A549 (cell line): ENCODE data around the gene MED13L.

Source experiments
- CTCF ChIP-seq: fragments of >200 bp; sonication (Bioruptor Twin); formaldehyde crosslinking; IDR thresholded peaks from 3 replicates; pipeline ENCODE4 v1.5.1; 2016
- POLR2A ChIP-seq: IDR thresholded peaks from 2 replicates; pipeline ENCODE4 v1.6.1; 2012; ENCODE audit warnings: mild to moderate bottlenecking, low read length

- TF ChIP-seq CTCF, result no peak
- TF ChIP-seq POLR2A, result no peak
Observed at GRCh38 chr12:115942346-115942745, 335.1 kb downstream of the MED13L start.
